NCI-H1417 (cell line): Measurements from ENCODE around the gene SLC35F2.
"Not testable (repeated sequence)": the region's sequence is repeated elsewhere in the genome, so short reads cannot be mapped to it uniquely, and the experiment has no call there.

ENCODE experiments used
- DNase-seq, 3 experiments: peaks; one replicate each; lab custom pipeline; 2025; lab: John Stamatoyannopoulos, UW

SLC35F2 gene

GRCh38 chr11:107858217-107859070 lies at the start of gene SLC35F2:
TSS of gene SLC35F2 (minus strand) at chr11:107858787. CDS start at chr11:107858767, 20 bp downstream.
- DNase-seq: peak; percentile 80 to 97 (median 96)

GRCh38 chr11:107908211-107908610 lies 49.6 kb upstream of the SLC35F2 start:
- DNase-seq: no peak

GRCh38 chr11:107898270-107898669 lies 39.7 kb upstream of the SLC35F2 start:
- DNase-seq: peak in 1 of 3 experiments; percentile 55

- DNase-seq: no peak
Observed at GRCh38 chr11:107882095-107882820, 23.7 kb upstream of the SLC35F2 start.

- not testable (repeated sequence) for DNase-seq
Observed at GRCh38 chr11:107881471-107881870, 22.9 kb upstream of the SLC35F2 start.

GRCh38 chr11:107876141-107876540 lies 17.6 kb upstream of the SLC35F2 start:
- DNase-seq: no peak

GRCh38 chr11:107864591-107864990 lies 6.0 kb upstream of the SLC35F2 start:
- DNase-seq: no peak

GRCh38 chr11:107860688-107861087 lies 2.1 kb upstream of the SLC35F2 start:
- DNase-seq: no peak

- DNase-seq: peak in 2 of 3 experiments; percentile 24 to 75
Observed at GRCh38 chr11:107860240-107860620, 1.6 kb upstream of the SLC35F2 start.

GRCh38 chr11:107859459-107860239 lies 1.1 kb upstream of the SLC35F2 start:
- peak; percentile 45 to 85 (median 81) for DNase-seq

GRCh38 chr11:107857550-107858216 lies 904 bp downstream of the SLC35F2 start:
- peak in 1 of 3 experiments; percentile 80 for DNase-seq

GRCh38 chr11:107856981-107857517 lies 1.5 kb downstream of the SLC35F2 start:
- DNase-seq: no peak

GRCh38 chr11:107856180-107856980 lies 2.2 kb downstream of the SLC35F2 start:
- peak in 1 of 3 experiments; percentile 7 for DNase-seq

GRCh38 chr11:107853070-107853469 lies 5.5 kb downstream of the SLC35F2 start:
- DNase-seq: no peak

- no peak for DNase-seq
Observed at GRCh38 chr11:107851704-107852310, 6.8 kb downstream of the SLC35F2 start.

- no peak for DNase-seq
Observed at GRCh38 chr11:107849790-107850189, 8.8 kb downstream of the SLC35F2 start.

- DNase-seq: no peak
Observed at GRCh38 chr11:107848345-107848744, 10.2 kb downstream of the SLC35F2 start.

GRCh38 chr11:107847184-107847583 lies 11.4 kb downstream of the SLC35F2 start:
- DNase-seq: no peak

- DNase-seq: no peak
Observed at GRCh38 chr11:107844041-107844440, 14.5 kb downstream of the SLC35F2 start.
